IMR-90 (cell line): ENCODE data around the gene STIM1.

Experiments
- BHLHE40 ChIP-seq: fragments of 150-350 bp; IDR thresholded peaks from 2 replicates; pipeline ENCODE4 v1.6.1; 2016; ENCODE audit warnings: mild to moderate bottlenecking, low read depth, low read length
- CEBPB ChIP-seq: IDR thresholded peaks from 2 replicates; pipeline ENCODE4 v1.6.1; 2012; ENCODE audit warnings: low read depth, low read length, improper control_type of control experiment
- CHD1 ChIP-seq: IDR thresholded peaks from 2 replicates; pipeline ENCODE4 v1.6.1; 2012; ENCODE audit warnings: low read depth, low read length, improper control_type of control experiment
- FOS ChIP-seq: fragments of 150-350 bp; IDR thresholded peaks from 2 replicates; pipeline ENCODE4 v1.6.1; 2016; ENCODE audit warnings: low read depth, low read length
- MAZ ChIP-seq: IDR thresholded peaks from 2 replicates; pipeline ENCODE4 v1.6.1; 2012; ENCODE audit warnings: low read depth, mild to moderate bottlenecking, low read length, improper control_type of control experiment, moderate library complexity, borderline replicate concordance
- POLR2A ChIP-seq: IDR thresholded peaks from 2 replicates; pipeline ENCODE4 v1.6.1; 2012; ENCODE audit warnings: mild to moderate bottlenecking, low read depth, low read length
- RAD21 ChIP-seq: IDR thresholded peaks from 2 replicates; pipeline ENCODE4 v1.6.1; 2012; ENCODE audit warnings: low read length, improper control_type of control experiment
- RCOR1 ChIP-seq: IDR thresholded peaks from 2 replicates; pipeline ENCODE4 v1.6.1; 2012; ENCODE audit warnings: mild to moderate bottlenecking, low read length, improper control_type of control experiment; ENCODE audit not compliant: insufficient replicate concordance
- RFX5 ChIP-seq: IDR thresholded peaks from 2 replicates; pipeline ENCODE4 v1.8.0; 2012; ENCODE audit warnings: low read depth, mild to moderate bottlenecking, low read length, moderate library complexity
- SMC3 ChIP-seq: fragments of 150-350 bp; IDR thresholded peaks from 2 replicates; pipeline ENCODE4 v1.6.1; 2016; ENCODE audit warnings: low read depth, mild to moderate bottlenecking, antibody characterized with exemption, low read length, moderate library complexity
- TF ChIP-seq, protein P1 (sequence below): conservative IDR thresholded peaks from 2 replicates; pipeline ENCODE4 v1.5.1; 2012; ENCODE audit warnings: mild to moderate bottlenecking, low read depth, low read length, improper control_type of control experiment
- TF ChIP-seq, protein P2 (sequence below): fragments of 150-350 bp; IDR thresholded peaks from 2 replicates; pipeline ENCODE4 v1.6.1; 2017; ENCODE audit warnings: mild to moderate bottlenecking, antibody characterized with exemption, low read length, low read depth
- TF ChIP-seq, protein P3 (sequence below): fragments of 150-350 bp; IDR thresholded peaks from 2 replicates; pipeline ENCODE4 v1.6.1; 2016; ENCODE audit warnings: low read depth, mild to moderate bottlenecking, low read length, moderate library complexity, borderline replicate concordance

DNA sequence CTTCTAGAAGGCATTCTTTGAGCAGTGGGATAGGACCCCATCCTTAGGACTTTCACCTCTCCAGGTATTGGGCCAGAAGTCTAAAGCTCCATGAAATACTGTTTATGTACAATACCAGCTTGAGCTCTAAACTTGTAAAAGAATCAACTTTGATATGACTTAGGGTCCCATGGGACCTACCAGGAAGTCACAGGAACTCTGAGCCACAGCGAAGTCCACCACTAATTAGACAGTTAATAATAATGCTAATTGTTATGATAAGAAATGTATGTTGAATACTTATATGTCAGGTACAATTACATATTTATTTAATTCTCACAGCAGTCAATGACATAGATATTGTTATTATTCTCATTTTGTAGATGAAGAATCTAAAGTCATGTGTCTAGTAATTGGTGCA, 35.3 kb downstream of the STIM1 start:
- TF ChIP-seq, protein P1, sequence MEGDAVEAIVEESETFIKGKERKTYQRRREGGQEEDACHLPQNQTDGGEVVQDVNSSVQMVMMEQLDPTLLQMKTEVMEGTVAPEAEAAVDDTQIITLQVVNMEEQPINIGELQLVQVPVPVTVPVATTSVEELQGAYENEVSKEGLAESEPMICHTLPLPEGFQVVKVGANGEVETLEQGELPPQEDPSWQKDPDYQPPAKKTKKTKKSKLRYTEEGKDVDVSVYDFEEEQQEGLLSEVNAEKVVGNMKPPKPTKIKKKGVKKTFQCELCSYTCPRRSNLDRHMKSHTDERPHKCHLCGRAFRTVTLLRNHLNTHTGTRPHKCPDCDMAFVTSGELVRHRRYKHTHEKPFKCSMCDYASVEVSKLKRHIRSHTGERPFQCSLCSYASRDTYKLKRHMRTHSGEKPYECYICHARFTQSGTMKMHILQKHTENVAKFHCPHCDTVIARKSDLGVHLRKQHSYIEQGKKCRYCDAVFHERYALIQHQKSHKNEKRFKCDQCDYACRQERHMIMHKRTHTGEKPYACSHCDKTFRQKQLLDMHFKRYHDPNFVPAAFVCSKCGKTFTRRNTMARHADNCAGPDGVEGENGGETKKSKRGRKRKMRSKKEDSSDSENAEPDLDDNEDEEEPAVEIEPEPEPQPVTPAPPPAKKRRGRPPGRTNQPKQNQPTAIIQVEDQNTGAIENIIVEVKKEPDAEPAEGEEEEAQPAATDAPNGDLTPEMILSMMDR: no peak
- no peak for TF ChIP-seq CHD1
- no peak for TF ChIP-seq RAD21
- TF ChIP-seq POLR2A: no peak
- TF ChIP-seq MAZ: no peak
- no peak for TF ChIP-seq SMC3
- TF ChIP-seq CEBPB: no peak
- TF ChIP-seq, protein P2, sequence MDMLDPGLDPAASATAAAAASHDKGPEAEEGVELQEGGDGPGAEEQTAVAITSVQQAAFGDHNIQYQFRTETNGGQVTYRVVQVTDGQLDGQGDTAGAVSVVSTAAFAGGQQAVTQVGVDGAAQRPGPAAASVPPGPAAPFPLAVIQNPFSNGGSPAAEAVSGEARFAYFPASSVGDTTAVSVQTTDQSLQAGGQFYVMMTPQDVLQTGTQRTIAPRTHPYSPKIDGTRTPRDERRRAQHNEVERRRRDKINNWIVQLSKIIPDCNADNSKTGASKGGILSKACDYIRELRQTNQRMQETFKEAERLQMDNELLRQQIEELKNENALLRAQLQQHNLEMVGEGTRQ: no peak
- TF ChIP-seq, protein P3, sequence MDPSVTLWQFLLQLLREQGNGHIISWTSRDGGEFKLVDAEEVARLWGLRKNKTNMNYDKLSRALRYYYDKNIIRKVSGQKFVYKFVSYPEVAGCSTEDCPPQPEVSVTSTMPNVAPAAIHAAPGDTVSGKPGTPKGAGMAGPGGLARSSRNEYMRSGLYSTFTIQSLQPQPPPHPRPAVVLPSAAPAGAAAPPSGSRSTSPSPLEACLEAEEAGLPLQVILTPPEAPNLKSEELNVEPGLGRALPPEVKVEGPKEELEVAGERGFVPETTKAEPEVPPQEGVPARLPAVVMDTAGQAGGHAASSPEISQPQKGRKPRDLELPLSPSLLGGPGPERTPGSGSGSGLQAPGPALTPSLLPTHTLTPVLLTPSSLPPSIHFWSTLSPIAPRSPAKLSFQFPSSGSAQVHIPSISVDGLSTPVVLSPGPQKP: no peak
- TF ChIP-seq RFX5: no peak
- no peak for TF ChIP-seq BHLHE40
- TF ChIP-seq FOS: no peak
- no peak for TF ChIP-seq RCOR1
